K562 (cell line): Measurements from ENCODE around the gene XPR1. TPM values are rescaled to one million over a fixed set of nuclear protein-coding genes. Genes with fewer than 3 reads are reported as not detected.

Source experiments
- ARID1B ChIP-seq: fragments of 450-650 bp; IDR thresholded peaks from 2 replicates; pipeline ENCODE4 v1.6.1; 2016; ENCODE audit warnings: antibody characterized with exemption, mild to moderate bottlenecking, inconsistent platforms
- C11orf30 ChIP-seq: fragments of 450-650 bp; IDR thresholded peaks from 2 replicates; pipeline ENCODE4 v1.6.1; 2016; ENCODE audit warnings: low read depth, mild to moderate bottlenecking
- CHCHD3 ChIP-seq: fragments of 250-450 bp; sonication (Bioruptor Pico); IDR thresholded peaks from 2 replicates; pipeline ENCODE4 v2.1.2; 2022; ENCODE audit warnings: mild to moderate bottlenecking
- DMBX1 ChIP-seq: fragments of 250-450 bp; sonication (Bioruptor Pico); IDR thresholded peaks from 2 replicates; pipeline ENCODE4 v1.8.0; 2022; ENCODE audit warnings: inconsistent platforms, mild to moderate bottlenecking, moderate library complexity, borderline replicate concordance
- FOSL1 ChIP-seq: fragments of 200-800 bp; sonication (Bioruptor generic); conservative IDR thresholded peaks from 2 replicates; pipeline ENCODE4 v1.6.1; 2016; ENCODE audit warnings: missing genetic modification characterization, missing compliant biosample characterization
- MCM5 ChIP-seq: fragments of 450-650 bp; IDR thresholded peaks from 2 replicates; pipeline ENCODE4 v1.6.1; 2016; ENCODE audit warnings: low read depth
- MEF2A ChIP-seq: IDR thresholded peaks from 2 replicates; pipeline ENCODE4 v1.6.1; 2011; ENCODE audit warnings: low read depth, mild to moderate bottlenecking, low read length, moderate library complexity; ENCODE audit not compliant: control insufficient read depth
- PURB ChIP-seq: sonication (generic); formaldehyde crosslinking; IDR thresholded peaks from 2 replicates; pipeline ENCODE4 v1.9.0; 2021; ENCODE audit warnings: low read depth, mild to moderate bottlenecking, missing genetic modification reagents
- SMARCA4 ChIP-seq: fragments of 450-650 bp; IDR thresholded peaks from 2 replicates; pipeline ENCODE4 v1.6.1; 2016
- SMARCE1 ChIP-seq: fragments of 450-650 bp; IDR thresholded peaks from 2 replicates; pipeline ENCODE4 v1.7.1; 2016; ENCODE audit warnings: mild to moderate bottlenecking
- XRCC5 ChIP-seq: fragments of 200-400 bp; formaldehyde crosslinking; IDR thresholded peaks from 2 replicates; pipeline ENCODE4 v1.6.1; 2017; ENCODE audit warnings: low read depth, mild to moderate bottlenecking, low read length
- ZNF384 ChIP-seq: IDR thresholded peaks from 2 replicates; pipeline ENCODE4 v1.6.1; 2012; ENCODE audit warnings: low read depth, low read length, improper control_type of control experiment
- polyA plus RNA-seq, 8 experiments: library from polyadenylated mRNA; depleted of rRNA in 4 of 8; stranded (reverse) in 5 of 8; unstranded in 3 of 8; fragments of >200 nt; fragmentation: Nextera tagmentation in 2 of 8; fragmentation: Illumina TruSeq in 1 of 8; extraction: Ambion mirVana in 2 of 8; extraction: Trizol in 1 of 8; gene quantifications; 2 replicates each; pipeline versions ENCODE4 v1.2.1 to v1.2.3, GENCODE V29; 2011 to 2014; ENCODE audit warnings: inconsistent platforms in 1 of 8, missing spikeins in 1 of 8
- total RNA-seq, 7 experiments: library from RNA; depleted of rRNA in 6 of 7; stranded (reverse); fragments of >200 nt in 6 of 7; fragmentation: Illumina TruSeq in 2 of 7; extraction: Trizol in 2 of 7; gene quantifications; 2 replicates each; pipeline versions ENCODE4 v1.2.1 to v1.2.3, GENCODE V29; 2011 to 2021; ENCODE audit warnings: low replicate concordance in 1 of 7
- TF ChIP-seq, protein P1 (sequence below): fragments of 450-650 bp; IDR thresholded peaks from 2 replicates; pipeline ENCODE4 v1.6.1; 2016; ENCODE audit warnings: mild to moderate bottlenecking, moderate library complexity
- TF ChIP-seq, protein P2 (sequence below): fragments of 250-450 bp; sonication (Bioruptor Pico); IDR thresholded peaks from 2 replicates; pipeline ENCODE4 v1.5.1; 2021; ENCODE audit warnings: mild to moderate bottlenecking
- TF ChIP-seq, protein P3 (sequence below): sonication (generic); formaldehyde crosslinking; IDR thresholded peaks from 2 replicates; pipeline ENCODE4 v1.8.1; 2023; ENCODE audit warnings: mild to moderate bottlenecking, missing genetic modification reagents

XPR1 gene
- total and polyA plus RNA-seq, 9 of the 15 experiments (the other 6 are each of a cell fraction or from before 2014, with no cell fraction given): 3.0 to 66.2 (median 38.6) TPM

DNA sequence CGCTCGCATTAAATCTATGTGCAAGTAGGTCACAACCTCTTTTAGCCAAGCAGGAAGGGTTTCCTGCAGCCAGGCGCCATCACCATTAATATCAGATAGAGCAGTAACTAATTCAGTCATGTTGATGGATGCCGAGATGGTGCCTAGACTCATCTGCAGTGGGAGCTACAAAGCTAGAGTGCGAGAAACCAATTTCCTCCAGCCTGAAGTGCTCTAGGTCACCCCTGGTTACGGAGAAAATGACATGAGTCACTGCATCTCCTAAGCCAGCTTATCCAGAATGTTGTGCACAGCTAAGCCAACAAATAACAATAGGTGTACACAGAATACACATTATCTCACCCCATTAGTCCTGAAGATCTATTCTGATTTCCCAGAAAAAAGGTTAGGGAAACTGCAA is 37.1 kb upstream of the XPR1 start (continued):
- TF ChIP-seq, protein P1, sequence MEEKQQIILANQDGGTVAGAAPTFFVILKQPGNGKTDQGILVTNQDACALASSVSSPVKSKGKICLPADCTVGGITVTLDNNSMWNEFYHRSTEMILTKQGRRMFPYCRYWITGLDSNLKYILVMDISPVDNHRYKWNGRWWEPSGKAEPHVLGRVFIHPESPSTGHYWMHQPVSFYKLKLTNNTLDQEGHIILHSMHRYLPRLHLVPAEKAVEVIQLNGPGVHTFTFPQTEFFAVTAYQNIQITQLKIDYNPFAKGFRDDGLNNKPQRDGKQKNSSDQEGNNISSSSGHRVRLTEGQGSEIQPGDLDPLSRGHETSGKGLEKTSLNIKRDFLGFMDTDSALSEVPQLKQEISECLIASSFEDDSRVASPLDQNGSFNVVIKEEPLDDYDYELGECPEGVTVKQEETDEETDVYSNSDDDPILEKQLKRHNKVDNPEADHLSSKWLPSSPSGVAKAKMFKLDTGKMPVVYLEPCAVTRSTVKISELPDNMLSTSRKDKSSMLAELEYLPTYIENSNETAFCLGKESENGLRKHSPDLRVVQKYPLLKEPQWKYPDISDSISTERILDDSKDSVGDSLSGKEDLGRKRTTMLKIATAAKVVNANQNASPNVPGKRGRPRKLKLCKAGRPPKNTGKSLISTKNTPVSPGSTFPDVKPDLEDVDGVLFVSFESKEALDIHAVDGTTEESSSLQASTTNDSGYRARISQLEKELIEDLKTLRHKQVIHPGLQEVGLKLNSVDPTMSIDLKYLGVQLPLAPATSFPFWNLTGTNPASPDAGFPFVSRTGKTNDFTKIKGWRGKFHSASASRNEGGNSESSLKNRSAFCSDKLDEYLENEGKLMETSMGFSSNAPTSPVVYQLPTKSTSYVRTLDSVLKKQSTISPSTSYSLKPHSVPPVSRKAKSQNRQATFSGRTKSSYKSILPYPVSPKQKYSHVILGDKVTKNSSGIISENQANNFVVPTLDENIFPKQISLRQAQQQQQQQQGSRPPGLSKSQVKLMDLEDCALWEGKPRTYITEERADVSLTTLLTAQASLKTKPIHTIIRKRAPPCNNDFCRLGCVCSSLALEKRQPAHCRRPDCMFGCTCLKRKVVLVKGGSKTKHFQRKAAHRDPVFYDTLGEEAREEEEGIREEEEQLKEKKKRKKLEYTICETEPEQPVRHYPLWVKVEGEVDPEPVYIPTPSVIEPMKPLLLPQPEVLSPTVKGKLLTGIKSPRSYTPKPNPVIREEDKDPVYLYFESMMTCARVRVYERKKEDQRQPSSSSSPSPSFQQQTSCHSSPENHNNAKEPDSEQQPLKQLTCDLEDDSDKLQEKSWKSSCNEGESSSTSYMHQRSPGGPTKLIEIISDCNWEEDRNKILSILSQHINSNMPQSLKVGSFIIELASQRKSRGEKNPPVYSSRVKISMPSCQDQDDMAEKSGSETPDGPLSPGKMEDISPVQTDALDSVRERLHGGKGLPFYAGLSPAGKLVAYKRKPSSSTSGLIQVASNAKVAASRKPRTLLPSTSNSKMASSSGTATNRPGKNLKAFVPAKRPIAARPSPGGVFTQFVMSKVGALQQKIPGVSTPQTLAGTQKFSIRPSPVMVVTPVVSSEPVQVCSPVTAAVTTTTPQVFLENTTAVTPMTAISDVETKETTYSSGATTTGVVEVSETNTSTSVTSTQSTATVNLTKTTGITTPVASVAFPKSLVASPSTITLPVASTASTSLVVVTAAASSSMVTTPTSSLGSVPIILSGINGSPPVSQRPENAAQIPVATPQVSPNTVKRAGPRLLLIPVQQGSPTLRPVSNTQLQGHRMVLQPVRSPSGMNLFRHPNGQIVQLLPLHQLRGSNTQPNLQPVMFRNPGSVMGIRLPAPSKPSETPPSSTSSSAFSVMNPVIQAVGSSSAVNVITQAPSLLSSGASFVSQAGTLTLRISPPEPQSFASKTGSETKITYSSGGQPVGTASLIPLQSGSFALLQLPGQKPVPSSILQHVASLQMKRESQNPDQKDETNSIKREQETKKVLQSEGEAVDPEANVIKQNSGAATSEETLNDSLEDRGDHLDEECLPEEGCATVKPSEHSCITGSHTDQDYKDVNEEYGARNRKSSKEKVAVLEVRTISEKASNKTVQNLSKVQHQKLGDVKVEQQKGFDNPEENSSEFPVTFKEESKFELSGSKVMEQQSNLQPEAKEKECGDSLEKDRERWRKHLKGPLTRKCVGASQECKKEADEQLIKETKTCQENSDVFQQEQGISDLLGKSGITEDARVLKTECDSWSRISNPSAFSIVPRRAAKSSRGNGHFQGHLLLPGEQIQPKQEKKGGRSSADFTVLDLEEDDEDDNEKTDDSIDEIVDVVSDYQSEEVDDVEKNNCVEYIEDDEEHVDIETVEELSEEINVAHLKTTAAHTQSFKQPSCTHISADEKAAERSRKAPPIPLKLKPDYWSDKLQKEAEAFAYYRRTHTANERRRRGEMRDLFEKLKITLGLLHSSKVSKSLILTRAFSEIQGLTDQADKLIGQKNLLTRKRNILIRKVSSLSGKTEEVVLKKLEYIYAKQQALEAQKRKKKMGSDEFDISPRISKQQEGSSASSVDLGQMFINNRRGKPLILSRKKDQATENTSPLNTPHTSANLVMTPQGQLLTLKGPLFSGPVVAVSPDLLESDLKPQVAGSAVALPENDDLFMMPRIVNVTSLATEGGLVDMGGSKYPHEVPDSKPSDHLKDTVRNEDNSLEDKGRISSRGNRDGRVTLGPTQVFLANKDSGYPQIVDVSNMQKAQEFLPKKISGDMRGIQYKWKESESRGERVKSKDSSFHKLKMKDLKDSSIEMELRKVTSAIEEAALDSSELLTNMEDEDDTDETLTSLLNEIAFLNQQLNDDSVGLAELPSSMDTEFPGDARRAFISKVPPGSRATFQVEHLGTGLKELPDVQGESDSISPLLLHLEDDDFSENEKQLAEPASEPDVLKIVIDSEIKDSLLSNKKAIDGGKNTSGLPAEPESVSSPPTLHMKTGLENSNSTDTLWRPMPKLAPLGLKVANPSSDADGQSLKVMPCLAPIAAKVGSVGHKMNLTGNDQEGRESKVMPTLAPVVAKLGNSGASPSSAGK: no peak
- TF ChIP-seq FOSL1 (tag) (peak; percentile 78), SMARCA4 (peak; percentile 54), XRCC5 (no peak), CHCHD3 (CRISPR knock-in tag) (no peak), PURB (CRISPR knock-in tag) (no peak), ARID1B (peak; percentile 37; the same call in 1 of the 2 replicates), ZNF384 (no peak), MEF2A (no peak), DMBX1 (CRISPR knock-in tag) (no peak), MCM5 (no peak), SMARCE1 (0 out of 2 replicates have a peak, but pooled peaks have one; percentile 24), C11orf30 (0 out of 2 replicates have a peak, but pooled peaks have one; percentile 33)
- TF ChIP-seq, protein P2, sequence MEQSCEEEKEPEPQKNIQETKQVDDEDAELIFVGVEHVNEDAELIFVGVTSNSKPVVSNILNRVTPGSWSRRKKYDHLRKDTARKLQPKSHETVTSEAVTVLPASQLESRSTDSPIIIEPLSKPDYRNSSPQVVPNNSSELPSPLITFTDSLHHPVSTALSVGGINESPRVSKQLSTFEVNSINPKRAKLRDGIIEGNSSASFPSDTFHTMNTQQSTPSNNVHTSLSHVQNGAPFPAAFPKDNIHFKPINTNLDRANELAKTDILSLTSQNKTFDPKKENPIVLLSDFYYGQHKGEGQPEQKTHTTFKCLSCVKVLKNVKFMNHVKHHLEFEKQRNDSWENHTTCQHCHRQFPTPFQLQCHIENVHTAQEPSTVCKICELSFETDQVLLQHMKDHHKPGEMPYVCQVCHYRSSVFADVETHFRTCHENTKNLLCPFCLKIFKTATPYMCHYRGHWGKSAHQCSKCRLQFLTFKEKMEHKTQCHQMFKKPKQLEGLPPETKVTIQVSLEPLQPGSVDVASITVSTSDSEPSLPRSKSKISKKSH: no peak
- TF ChIP-seq, protein P3, sequence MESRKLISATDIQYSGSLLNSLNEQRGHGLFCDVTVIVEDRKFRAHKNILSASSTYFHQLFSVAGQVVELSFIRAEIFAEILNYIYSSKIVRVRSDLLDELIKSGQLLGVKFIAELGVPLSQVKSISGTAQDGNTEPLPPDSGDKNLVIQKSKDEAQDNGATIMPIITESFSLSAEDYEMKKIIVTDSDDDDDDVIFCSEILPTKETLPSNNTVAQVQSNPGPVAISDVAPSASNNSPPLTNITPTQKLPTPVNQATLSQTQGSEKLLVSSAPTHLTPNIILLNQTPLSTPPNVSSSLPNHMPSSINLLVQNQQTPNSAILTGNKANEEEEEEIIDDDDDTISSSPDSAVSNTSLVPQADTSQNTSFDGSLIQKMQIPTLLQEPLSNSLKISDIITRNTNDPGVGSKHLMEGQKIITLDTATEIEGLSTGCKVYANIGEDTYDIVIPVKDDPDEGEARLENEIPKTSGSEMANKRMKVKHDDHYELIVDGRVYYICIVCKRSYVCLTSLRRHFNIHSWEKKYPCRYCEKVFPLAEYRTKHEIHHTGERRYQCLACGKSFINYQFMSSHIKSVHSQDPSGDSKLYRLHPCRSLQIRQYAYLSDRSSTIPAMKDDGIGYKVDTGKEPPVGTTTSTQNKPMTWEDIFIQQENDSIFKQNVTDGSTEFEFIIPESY (CRISPR knock-in tag): 0 out of 2 replicates have a peak, but pooled peaks have one; percentile 12
